Choroid plexus epithelial cell (primary cell): ENCODE data around the gene SMAD9.

Source experiments
- DNase-seq: peaks from one replicate; pipeline ENCODE4 v3.0.0-alpha.2; 2010; ENCODE audit warnings: low read depth
- H3K4me3 ChIP-seq: 2 replicates; pipeline ENCODE4 v1.5.1; 2011; ENCODE audit warnings: low read depth, mild to moderate bottlenecking, control low read depth, low read length, moderate library complexity
- TF ChIP-seq, protein P1 (sequence below): conservative IDR thresholded peaks from 2 replicates; pipeline ENCODE4 v1.5.1; 2011; ENCODE audit warnings: low read depth, mild to moderate bottlenecking, control low read depth, inconsistent platforms, low read length, moderate library complexity

The SMAD9 gene

DNA sequence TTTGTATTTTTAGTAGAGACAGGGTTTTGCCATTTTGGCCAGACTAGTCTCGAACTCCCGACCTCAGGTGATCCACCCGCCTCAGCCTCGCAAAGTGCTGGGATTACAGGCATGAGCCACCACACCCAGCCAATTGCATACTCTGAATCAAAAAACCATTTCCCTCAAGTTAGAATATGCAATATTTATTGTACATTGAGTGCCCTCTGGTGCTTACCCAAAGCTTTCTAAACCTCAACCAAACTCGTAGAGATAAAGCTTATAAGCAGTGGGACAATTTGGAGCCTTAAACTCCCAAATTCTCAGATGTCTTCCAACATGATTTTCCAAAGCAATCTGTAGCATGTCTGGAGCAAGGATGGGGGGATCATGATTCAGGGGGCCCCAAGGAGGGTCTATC lies 78.6 kb downstream of the SMAD9 start:
- TF ChIP-seq, protein P1, sequence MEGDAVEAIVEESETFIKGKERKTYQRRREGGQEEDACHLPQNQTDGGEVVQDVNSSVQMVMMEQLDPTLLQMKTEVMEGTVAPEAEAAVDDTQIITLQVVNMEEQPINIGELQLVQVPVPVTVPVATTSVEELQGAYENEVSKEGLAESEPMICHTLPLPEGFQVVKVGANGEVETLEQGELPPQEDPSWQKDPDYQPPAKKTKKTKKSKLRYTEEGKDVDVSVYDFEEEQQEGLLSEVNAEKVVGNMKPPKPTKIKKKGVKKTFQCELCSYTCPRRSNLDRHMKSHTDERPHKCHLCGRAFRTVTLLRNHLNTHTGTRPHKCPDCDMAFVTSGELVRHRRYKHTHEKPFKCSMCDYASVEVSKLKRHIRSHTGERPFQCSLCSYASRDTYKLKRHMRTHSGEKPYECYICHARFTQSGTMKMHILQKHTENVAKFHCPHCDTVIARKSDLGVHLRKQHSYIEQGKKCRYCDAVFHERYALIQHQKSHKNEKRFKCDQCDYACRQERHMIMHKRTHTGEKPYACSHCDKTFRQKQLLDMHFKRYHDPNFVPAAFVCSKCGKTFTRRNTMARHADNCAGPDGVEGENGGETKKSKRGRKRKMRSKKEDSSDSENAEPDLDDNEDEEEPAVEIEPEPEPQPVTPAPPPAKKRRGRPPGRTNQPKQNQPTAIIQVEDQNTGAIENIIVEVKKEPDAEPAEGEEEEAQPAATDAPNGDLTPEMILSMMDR: peak; percentile 35
- peak; percentile 44 for DNase-seq
- no peak overlapping the region for H3K4me3 ChIP-seq

DNA sequence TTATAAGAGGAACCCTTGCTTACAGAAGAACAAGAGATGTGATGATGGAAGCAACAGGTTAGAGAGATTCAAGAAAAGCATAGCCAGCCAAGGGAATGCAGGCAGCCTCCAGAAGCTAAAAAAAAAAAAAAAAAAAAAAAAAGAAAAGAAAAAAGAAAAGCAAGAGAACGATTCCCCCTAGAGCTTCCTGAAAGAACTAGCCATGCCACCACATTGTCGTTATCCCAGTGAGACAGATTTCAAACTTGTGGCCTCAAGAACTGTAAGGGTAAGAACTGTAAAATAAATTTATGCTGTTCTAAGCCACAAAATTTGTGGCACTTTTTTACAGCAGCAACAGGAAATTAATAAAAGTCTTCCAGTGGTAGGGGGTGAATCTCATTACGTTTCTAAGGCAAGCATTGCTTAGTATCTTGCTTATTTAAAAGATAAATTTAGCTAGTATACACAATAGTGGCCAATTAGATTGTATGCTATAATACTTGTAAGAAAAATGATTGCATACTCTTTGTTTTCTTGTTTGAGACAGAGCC lies 79.3 kb downstream of the SMAD9 start:
- TF ChIP-seq, protein P1: peak; percentile 18
- no peak for DNase-seq
- H3K4me3 ChIP-seq: no peak overlapping the region

DNA sequence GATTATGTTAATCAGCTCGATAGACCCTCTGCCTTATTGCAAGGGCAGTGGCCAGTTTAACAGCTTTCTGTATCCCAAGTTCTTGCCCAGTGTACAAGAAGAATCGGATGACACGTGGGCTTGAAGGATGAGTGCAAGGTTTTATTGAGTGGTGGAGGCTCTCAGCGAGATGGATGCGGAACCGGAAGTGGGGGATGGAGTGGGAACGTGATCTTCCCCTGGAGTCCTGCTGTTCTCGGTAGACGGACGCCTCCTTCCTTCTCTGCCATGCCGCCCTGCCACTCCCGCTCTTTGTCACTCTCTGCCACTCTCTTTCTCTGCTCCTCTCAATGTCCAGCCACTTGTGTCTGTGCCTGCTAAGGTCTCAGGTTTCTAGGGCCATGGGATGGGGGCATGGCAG lies 80.1 kb downstream of the SMAD9 start:
- DNase-seq: no peak
- TF ChIP-seq, protein P1: no peak
- H3K4me3 ChIP-seq: no peak overlapping the region

DNA sequence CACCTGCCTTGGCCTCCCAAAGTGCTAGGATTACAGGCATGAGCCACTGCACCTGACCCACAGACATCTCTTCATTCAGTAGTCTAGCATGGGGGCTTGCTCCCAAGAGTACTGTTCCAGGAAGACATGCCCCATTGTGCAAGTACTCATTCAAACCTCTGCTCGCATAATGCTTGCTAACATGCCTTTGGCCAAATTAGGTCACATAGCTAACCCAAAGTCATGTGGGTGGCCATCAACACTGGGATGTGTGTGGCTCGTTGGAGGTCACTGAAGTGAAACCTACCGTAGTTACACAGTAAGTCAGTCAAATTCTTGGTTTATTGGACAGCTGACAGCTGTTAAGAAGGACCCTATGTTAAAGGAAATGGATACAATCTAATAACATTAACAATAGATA lies 80.8 kb downstream of the SMAD9 start:
- peak; percentile 34 for DNase-seq

DNA sequence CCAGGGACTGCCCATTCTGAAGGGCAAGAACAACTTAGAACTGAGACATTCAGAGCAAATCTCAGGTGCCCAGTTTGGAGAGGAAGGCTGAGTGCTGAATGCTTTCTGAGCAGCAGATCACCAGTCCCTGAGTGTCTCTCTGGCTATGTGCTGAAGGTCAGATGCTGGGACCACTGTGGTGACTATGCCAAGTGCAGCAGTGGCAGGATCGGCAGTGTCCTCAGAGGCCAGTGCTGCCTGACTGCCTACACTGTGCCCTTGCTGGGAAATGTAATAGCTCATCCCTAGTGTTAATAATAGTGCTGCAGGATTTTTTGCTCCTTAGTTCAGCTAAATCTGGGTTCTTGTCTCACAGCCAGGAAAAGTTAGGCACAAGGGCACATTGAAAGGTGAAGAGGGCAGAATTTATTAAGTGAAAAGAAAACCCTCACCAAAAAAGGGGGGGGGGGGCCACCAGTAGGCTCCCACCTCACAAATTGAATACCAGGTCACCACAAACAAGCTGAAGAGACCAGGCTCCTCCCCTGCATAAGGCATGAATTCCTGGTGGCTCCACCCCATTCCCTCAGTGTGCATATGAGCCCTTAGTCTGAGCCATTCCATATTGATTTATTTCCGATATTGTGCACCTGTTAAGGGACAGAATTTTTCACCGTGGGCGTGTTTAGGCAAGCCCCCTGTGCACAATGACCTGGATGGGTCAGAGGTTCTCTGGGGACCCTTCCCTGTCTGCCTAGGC lies 82.5 kb downstream of the SMAD9 start:
- no peak for DNase-seq
- H3K4me3 ChIP-seq: no peak overlapping the region
- TF ChIP-seq, protein P1: no peak

More for the DNA sequence above, 80.8 kb downstream of the SMAD9 start:
- TF ChIP-seq, protein P1: no peak
- no peak overlapping the region for H3K4me3 ChIP-seq

DNA sequence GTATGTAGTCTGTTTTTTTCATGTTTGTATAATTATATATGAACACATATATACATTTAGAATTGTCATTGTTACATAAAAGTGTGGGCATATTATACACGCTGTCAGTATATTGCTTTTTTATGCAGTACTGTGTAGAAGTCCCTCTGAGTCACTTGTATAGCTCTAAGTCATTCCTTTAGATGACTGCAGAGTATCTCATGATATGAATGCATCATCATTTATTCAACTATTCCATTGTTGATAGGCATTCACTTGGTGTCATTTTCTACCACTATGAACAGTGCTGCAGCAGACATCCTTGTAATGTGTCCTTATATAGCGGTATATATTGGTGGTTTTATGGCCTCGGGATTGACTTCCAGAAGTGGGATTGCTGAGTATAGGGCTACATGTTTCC lies 85.7 kb downstream of the SMAD9 start:
- no peak for DNase-seq
- no peak overlapping the region for H3K4me3 ChIP-seq
- TF ChIP-seq, protein P1: no peak

DNA sequence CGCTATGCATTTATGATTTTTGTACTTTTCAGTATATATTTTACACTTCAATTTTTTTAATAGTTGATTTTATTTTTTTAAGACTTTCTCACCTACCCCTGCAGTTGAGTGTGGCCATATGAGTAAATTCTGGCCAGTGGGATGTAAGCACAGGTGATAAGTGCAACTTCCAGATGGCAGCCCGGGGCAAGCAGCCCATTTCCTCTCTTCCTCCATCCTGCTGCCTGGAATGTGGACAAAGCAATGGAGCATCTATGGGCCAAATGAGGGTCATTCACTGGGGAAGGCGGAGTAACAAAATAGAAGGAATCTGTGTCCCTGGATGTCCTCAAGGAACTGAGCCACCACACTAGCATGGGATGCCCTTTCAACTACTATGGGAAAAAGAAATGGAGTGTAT lies 88.7 kb downstream of the SMAD9 start:
- H3K4me3 ChIP-seq: no peak overlapping the region
- TF ChIP-seq, protein P1: no peak
- no peak for DNase-seq
